Stimulated activated naive CD4-positive, alpha-beta T cell (primary cell): ENCODE measurements around the gene TFB2M.
"Not testable (repeated sequence)": the region's sequence is repeated elsewhere in the genome, so short reads cannot be mapped to it uniquely, and the experiment has no call there.

Experiments used
- DNase-seq, 6 experiments: peaks; one replicate each; lab custom pipeline; 2025; lab: John Stamatoyannopoulos, UW

TFB2M gene, protein sequence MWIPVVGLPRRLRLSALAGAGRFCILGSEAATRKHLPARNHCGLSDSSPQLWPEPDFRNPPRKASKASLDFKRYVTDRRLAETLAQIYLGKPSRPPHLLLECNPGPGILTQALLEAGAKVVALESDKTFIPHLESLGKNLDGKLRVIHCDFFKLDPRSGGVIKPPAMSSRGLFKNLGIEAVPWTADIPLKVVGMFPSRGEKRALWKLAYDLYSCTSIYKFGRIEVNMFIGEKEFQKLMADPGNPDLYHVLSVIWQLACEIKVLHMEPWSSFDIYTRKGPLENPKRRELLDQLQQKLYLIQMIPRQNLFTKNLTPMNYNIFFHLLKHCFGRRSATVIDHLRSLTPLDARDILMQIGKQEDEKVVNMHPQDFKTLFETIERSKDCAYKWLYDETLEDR

GRCh38 chr1:246566128-246566812, at the start of gene TFB2M, which contains the start of gene CNST:
TFB2M (minus strand) TSS chr1:246566261; CDS start chr1:246566138, 123 bp downstream.
CNST (plus strand) TSS chr1:246566456; CDS start chr1:246591563, 25,107 bp downstream.
- peak; percentile 81 to 96 (median 89) for DNase-seq

DNA sequence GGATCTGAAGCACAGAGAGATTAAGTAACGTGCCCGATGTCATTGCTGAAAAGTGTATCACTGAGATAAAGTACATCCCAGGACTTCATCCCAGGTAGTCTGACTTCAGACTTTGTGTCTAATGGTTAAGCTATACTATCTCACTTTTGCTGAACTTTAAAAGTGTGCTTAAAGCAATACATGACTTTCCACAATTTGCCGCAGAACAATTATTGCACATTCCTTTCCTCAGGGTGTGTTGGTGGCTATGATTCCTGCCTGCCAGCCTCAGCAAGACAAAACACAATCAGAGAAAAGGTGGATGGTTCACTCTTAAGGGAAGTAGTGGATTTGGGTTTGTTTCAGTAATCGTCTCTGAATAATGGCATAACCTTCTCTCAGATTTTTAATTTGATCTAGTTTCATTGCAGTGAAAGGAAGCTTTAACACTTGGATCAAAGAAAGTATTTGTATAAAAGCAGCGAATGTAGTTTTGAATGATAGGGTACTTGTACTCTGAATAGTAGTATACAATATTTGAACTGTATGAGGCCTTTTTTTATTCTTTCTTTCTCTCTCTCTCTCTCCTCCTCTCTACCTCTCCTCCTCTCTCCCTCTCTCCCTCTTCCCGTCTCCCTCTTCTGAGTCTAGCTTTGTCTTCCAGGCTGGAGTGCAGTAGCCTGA, 47.2 kb upstream of the TFB2M start:
- no peak for DNase-seq

- no peak for DNase-seq
Measured at GRCh38 chr1:246609632-246610031, 43.6 kb upstream of the TFB2M start.

GRCh38 chr1:246608616-246609376, 42.7 kb upstream of the TFB2M start:
- no peak for DNase-seq

- no peak for DNase-seq
Measured at GRCh38 chr1:246607462-246607861, 41.4 kb upstream of the TFB2M start.

- not testable (repeated sequence) for DNase-seq
Measured at GRCh38 chr1:246605231-246605630, 39.2 kb upstream of the TFB2M start.

- no peak for DNase-seq
Measured at GRCh38 chr1:246602194-246602593, 36.1 kb upstream of the TFB2M start.

DNA sequence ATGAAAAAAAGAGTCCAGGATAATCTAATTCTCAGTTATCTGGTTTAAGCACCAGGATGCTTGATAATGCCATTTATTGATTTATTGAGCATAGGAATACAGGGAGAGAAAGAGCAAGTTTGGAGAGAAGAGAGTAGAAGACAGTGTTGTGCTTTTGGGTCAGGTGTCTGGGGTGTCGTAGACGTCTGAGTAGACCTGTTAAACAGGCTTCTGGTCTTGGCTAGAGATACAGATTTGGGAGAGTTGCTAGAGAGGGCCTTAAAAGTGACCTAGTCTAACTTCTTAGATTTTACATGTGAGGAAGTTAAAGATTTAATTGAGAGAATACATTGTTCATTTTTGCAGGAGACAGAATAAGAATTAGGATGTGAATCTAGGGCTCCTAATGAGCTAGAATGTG, 34.5 kb upstream of the TFB2M start:
- DNase-seq = no peak

- DNase-seq = no peak
Measured at GRCh38 chr1:246599315-246599714, 33.3 kb upstream of the TFB2M start.

GRCh38 chr1:246597971-246598370, 31.9 kb upstream of the TFB2M start:
- DNase-seq = no peak

GRCh38 chr1:246597340-246597739, 31.3 kb upstream of the TFB2M start:
- DNase-seq = no peak

DNA sequence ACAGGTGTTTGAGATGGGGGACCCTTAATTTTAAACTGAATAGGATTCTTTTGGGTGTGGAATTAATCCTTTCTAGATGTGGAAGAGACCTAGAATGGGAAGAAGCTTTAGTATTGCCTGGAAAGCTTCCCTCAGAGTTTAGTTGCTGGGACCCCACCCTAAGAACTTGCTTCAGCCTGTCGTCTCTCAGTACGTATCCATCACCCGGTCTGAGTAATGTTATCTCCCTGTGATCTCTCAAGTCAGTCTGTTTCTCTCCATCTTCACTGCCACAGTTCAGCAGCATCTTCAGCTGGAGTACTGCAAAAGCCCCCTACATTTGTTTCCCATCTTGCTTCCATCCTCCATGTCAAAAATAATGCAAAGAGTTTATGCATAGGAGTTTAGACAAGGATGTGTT, 29.1 kb upstream of the TFB2M start:
- DNase-seq = no peak

DNA sequence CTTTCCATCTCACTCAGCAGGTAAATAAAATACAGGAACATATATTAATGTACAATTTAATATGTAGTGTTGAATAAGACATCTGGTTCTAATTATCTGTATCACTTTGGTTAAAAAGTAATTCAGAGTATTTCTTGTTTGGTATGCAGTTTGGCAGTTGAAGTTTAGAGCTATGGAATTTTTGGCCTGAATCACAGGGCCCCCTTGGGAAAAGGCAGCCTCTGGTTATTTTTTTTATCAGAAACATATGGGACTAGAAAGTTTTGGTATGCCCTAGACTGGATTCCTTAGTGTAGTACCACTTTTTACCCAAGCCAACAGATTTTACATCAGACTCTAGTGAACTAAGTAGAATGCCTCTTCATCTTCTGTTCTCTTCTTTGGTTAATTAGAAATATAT, 26.6 kb upstream of the TFB2M start:
- no peak for DNase-seq

DNA sequence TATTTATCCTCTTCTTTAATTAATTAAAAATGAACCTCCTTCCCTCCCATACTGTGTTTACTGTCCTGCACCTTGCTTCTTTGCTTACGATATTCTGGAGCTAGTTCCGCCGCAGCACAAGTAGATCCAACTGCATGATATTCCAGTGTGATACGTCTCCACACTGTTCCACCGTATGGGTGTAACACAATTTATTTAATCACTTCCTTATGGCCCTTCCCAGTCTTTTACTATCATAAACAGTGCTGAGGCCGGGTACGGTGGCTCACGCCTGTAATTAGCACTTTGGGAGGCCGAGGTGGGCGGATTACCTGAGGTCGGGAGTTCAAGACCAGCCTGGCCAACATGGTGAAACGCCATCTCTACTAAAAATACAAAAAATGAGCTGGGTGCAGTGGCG, 25.9 kb upstream of the TFB2M start:
- no peak for DNase-seq

- no peak for DNase-seq
Measured at GRCh38 chr1:246591504-246591903, 25.4 kb upstream of the TFB2M start.

DNA sequence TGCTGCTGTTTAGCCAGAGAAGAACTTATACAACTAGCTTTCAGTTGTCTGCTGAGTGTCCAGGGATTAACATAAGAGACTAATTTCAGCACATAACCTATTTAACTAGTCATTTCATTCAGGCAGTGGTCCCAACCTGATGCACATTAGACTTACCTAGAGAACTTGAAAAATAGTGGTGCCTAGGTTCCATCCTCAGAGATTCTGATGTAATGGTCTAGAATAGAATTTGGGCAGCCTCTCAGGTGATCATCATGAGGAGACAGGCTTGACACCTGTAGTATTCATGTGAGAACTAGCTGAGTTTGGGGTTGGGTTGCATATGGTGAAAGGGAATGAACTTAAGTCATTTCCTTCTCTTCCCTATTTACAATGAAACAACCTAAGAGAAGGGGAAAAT, 25.0 kb upstream of the TFB2M start:
- no peak for DNase-seq

DNA sequence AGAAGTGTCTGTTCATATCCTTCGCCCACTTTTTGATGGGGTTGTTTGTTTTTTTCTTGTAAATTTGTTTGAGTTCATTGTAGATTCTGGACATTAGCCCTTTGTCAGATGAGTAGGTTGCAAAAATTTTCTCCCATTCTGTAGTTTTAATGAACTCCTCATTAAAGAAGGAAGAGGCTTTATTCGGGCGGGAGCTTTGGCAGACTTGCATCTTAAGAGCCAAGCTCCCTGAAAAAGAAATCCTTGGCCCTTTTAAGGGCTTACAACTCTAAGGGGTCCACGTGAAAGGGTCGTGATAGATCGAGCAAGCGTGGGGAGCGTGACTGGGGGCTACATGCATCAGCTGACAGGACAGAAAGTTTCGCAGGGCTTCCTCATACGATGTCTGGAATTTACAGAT, 23.9 kb upstream of the TFB2M start:
- DNase-seq = not testable (repeated sequence)

DNA sequence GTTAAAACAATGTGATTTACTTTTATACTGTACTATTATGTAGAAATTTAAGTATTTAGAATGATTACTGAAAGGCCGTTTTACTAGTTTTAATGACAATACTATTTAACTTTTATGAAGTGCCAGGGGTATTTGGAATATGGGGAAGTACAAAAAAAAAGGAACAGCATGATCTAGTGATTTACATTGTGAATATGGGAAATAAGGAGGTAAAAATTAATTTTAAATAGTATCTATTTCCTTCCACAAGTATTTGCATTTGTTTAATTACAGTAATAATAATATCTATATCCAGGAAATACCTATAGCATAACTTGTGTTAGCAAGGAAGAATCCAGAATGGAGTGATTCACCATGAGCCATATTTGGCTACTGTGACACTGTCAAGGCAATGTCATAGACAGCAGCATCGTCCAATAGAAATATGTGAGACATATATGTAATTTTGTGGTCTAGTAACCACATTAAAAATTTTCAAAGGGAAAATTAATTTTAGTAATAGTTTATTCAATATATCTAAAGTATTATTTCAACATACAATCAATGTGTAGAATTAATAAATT, 22.2 kb upstream of the TFB2M start:
- no peak for DNase-seq

DNA sequence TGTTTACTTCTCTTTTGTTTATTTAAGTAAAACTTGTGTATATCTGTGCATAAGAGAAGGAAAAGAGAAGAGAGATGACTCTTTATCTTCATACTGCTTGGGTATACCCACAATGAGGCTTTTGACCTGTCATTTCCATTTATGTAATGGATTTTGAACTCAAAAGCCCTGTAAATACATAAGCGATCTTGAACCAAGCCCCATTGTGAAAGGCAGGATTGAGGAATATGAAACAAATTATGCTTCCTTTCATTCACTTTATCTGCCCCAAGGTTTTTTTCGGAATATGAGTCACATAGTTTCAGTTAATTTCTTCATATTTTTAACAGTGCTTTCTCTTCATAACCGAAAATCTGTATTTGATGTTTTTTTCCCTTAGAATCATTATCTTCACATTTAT, 21.5 kb upstream of the TFB2M start:
- no peak for DNase-seq

GRCh38 chr1:246587032-246587431, 21.0 kb upstream of the TFB2M start:
- no peak for DNase-seq

DNA sequence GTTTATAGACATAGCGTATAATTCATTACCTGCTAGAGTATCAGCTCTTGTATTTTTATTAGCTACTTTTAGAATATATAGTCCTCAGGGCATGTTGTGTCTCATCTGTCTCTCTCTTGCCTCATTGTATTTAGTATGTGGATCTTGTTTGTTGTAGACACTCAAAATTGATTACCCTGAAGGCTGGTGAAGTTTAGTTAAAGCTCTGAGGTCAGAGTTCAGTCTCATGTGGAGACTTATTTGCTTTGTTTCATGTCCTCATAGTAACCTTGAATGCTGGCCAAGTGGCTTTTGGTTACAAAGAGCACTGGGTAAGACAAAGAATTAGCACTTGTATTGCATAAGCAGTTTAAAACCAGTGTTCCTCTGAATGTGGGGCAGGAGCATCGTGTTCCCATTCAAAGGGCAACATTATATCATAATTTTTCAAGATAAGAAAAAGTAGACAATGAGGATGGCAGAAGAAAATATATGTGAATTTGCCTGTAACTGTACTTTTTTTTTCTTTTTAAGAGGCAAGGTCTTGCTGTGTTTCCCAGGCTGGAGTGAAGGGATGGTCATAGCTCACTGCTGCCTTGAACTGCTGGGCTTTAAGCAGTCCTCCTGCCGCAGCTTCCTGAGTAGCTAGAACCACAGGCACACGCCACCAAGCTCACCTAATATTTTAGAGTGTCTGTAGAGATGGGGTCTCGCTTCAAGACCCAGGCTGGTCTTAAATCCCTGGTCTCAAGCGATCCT, 17.6 kb upstream of the TFB2M start:
- DNase-seq = no peak
